ENCODE data around the gene PGF.

The PGF gene

DNA sequence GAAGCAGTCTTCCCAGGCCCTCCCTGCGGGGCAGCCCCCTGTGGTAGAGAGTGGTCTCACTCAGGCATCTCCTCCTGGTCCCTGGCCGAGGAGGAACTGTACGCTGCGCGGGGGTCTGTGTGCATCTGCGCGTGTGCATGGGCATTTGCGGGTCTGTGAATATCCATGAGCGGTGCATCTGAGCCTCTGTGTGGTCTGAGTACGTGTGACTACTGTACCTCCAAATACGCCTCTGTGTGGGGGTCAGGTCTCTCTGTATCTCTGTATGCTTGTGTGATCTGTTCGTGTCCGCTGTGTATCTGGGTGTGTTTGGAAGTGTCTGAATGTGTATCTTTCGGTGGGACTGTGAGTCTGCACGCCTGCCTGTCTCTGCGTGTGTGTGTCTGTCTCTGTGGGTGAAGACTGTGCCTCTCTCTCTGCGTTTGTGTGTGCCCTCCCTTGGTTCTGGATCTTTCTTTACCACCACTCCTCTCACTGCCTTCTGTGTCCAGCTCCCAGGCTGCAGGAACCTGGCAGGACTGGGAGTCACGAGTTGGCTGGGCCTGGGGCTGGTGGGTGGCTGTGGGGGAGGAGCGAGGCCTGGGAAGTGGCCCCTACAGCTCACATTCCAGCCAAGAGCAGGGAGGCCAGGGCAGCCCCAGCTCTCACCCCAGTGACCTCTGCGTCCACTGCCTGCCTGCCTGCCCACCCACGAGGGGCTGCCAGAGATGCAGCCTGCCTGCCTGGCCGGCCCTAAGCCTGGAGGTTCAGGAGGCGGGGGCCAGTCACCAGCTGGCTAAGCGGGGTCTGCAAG, 1.1 kb upstream of the PGF start:
- DNase-seq (ENCODE audit: low spot score), result no peak

DNA sequence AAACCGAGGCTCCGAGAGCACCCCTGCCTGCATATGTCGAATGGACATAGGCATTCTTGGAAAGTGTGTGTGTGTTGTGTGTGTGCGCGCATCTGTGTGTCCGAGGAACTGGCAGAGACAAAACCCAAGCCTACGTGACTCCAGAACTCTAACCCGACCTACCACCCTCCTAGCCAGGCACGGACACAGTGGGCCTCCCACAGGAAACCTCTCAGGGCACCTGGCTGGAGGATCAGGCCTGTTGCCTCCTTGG, 556 bp upstream of the PGF start:
- DNase-seq (ENCODE audit: low spot score), result no peak

DNA sequence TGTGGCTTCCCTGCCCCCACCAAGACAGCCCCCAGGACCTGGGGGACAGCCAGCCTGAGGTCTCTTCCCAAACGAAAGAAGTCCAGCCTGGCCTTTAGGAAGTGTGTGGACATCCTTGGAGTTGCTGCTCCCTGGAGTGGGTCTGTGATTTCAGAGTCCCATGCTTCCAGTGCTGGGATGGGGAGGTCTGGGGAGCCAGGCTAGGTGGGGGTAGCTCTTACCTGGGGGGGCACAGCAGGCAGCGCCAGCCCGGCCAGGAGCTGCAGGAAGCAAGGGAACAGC, 509 bp downstream of the PGF start:
- DNase-seq (ENCODE audit: low spot score), result no peak

DNA sequence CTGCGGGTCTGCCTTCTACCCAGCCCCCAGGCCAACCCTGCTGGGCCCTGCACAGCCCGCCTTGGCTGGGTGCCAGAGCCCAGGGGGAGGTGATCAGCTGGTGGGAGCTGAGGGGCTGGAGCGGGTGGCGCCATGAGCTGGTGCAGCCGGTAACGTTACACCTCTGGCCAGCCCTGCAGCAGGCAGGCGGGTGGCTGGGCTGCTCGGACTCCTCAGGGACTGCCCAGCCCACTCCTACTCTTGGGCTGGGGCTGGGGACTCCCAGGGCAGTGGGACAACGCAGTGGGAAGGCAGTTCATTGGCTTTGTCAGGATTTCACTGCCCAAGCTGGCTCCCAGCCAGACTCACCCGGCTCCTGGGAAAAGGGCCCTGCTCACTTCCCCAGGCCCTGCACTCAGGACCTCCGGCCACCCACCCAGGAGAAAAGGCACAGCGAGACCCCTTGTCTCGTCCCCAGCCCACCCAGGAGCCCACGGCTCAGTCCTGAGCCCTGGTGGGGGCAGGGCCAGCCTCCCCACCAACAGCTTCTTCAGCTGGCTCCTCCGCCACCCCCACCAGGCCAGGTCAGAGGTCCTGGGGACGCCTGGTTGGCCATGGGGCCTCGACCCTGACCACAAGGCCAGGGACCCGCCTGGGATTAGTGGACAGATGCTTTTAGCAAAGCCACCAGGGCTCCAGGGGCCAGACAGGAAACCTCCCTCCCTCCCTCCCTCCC, 1.0 kb downstream of the PGF start:
- DNase-seq (ENCODE audit: low spot score), result no peak

DNA sequence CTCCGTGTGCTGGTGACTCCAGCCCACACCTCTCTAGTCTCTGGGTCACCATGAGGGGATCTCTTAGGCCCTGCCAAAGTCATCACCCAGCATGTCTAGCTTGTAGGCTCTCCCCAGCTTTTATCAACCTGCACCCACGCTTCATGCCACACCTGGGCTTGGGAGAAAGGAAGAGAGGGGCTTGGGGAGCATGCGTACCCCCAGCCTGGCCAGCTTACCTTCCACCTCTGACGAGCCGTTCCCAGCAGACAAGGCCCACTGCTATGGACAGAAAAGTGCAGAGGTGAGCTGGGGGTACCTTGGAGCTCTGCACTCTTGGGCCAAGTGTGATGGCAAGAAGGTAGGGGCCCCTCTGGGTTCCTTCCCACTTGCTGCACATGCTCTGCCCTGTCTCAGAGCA, 1.7 kb downstream of the PGF start:
- no peak for DNase-seq (ENCODE audit: low spot score)

DNA sequence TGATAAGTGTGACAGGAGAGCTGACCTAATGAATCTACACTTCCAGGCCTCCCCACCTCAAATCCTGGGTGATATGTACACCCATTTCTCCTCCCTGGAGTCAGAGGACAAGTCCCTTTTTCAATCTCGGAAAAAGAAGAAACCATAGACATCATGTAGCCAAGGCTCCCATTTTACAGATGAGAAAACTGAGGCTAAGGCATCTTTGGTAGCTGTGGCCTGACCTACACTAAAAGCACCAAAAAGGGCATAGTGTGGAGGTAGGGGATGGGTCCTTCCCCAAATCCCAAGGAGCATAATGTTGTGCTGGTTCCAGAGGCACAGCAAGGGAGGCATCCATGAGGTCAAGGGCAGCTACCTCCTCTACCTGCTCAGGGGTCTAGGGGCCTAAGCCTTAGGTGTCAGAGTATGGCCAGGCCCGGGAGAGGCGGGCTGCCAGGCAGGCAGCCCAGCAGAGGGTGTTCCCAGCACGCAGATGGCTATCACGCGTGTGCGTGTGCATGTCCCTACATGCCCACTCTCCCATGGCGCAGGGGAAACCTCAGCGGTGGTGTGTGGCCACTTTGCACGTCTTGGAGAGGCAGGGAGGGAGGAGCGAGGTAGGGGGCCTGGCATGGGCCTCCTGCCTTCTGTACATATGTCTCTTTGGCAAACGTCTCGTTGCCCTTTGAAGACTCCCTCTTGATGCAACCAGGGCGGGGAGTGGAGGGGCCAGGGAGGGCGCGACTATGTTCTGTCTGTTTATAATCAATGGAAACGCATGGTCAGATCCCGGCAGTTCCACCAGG, 2.5 kb downstream of the PGF start:
- no peak for DNase-seq (ENCODE audit: low spot score)

DNA sequence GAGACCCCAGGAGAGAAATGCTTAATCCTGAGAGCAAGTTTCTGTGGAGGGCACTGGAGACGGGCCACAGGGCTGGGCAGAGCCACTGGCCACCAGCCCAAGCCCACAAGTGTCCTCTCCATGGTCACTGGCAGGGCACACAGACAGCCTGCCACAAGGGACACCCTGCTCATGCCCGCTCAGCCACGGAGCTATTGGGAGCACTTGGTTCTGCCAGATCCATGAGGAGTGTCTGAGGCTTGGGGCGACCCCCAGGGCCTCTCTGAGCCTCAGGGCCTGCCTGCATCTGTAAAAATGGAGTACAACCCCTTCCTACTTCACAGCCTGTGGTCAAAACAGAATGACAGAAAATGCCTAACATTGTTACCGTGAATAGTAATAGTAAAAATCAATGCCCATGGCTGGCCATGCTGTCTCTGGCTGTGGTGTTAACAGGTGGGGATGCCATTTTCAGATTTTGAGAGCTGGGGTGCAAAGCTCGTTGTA, 3.2 kb downstream of the PGF start:
- DNase-seq (ENCODE audit: low spot score), result no peak

DNA sequence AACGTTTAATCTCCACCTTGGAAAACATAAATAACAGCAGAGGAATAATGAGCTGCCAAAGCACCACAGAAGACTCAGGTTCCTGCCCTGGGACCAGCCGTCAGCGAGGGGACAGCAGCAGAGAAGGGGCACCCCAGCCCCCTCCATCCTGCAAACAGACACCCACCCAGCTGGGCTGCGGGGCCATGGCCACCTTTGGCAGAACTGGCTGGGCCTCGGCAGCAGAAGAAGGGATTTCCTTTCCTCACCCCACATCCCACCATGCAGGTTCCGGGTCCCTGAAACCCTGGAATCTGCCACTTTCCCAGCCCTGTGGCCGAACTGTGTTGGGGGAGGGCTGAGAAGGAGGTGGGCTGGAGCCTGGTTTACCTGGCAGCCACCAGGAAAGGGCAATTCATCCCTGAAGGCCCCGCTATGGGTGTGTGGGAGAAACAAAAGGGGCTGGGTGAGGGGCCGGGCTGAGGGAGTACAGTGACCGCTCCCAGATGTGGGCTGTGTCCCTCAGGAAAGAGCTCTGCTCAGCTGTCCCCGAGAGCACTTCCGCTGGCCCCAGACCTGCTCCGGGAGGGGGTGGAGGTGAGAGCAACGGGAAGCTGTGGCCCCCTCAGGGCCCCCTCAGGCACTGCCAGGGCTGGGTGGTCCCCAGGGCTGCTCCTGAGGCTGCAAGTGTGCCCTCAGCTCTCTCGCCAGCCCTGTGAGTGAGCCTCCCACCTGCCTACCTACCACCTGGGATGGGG, 3.8 kb downstream of the PGF start:
- DNase-seq (ENCODE audit: low spot score), result no peak

DNA sequence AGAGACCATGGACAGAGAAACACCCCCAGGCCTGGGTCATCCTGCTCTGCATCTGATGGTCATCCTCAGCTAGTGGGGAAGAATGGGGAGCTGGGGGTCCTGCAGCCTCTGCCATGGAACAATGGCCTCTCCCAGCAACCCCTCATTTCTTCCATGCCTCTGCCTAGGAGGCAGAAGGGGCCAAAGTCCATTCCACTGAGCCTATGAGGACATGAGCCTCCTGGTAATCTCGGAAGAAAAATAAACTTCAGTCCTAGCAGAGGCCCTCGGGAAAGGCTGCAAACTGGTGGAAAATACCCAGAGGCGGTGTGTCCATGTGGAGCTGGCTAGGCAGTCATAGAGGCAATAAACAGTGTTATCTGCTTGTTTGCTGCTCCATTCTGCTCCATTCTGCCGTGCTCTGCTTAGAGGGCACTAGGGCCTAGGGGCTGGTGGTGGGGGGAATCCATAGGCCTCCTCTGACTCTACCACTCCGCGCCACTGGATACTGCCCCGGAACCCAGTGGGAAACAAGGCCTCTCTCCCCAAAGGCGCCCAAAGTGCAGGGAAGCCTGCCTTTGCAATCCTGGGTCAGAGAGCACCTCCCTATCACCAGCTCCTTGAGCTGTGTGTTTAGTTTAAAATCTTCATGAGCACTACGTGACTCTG, 4.5 kb downstream of the PGF start:
- DNase-seq (ENCODE audit: low spot score), result no peak

DNA sequence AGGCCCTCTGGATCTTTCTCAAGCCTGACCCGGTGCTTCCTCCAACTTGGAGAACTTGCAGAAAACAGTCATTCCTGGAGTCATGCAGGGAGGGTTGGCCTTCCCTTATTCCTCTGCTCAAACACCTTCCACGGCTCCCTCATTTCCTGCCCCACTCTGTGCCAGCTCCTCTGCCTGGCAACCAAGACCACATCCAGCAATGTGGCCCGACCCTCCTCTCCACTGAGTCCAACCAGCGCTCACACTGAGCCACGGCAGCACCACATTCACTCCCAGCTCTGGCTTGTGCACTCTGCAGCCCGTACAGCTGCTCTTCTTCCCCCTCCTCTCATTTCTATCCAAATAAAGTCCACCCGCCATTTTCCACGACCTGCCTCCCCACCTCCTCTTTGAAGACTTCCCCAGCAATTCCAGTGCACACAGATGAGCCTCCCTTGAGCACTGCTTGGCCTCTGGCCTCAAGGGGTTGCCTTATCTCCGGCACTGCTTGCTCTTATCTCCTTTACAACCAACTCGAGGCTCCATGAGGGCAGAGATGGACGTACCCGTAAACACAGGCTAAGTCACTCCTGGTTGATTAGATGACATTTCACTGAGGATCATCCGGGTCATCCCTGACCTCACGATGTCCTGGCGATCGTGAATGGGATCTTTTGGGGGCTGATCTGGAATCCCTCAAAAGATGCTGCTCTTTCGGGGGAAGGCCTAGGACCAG, 5.4 kb downstream of the PGF start:
- no peak for DNase-seq (ENCODE audit: low spot score)

DNA sequence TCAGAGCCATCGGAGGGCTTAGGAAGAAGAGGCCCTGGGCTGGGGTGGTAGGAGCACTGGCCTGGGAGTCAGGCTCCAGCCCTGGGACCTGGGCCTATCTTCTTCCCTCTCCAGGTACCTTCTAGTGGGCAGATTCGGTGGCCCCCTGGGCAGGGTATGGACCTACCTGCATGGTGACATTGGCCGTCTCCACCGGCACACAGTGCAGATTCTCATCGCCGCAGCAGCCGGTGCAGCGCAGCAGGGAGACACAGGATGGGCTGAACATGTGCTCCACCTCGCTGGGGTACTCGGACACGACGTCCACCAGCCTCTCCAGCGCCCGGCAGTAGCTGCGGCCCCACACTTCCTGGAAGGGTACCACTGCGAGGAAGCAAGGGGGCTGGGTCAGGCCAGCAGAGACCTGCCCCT, 6.2 kb downstream of the PGF start:
- peak; percentile 61 for DNase-seq (ENCODE audit: low spot score)

DNA sequence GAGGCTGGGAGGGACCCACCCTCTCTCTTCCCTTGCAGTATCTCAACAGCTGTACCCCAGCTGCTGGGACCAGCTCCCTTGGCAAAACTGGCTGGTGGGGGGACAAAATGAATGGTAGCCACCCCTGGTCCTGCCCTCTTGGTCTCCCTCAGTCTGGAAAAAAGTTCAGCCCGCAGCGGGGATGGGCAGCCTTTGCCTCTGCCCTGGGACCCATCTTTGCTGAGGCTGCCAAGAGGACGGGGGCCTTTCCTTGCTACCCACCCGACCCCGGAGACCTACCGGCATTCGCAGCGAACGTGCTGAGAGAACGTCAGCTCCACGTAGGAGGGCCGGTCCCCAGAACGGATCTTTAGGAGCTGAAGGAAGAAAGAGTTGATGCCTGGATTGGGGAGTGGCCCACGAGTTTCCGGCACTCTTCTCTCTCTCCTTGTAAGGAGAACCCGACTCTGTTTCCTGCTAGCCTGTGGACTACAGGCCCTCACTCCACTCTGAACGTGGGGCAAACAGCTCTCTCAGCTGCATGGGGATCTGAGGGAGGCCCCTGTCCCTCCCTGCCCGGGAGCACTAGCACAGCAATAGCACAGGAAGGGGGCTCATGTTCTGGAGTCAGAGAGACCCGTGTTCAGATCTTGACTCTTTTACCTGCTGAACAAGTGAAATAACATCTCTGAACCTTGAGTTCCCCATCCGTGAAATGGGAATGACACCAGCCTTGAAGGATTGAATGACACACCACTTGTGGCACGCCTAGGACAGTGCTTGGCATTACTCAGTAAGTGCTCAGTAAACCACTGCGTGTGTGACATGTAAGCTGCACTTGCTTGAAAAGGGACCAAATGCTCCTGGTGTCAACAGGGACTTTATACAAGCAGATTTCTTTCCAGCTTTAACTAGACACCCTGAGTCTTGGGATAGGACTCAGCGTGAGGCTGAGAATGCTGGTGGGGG, 6.9 kb downstream of the PGF start:
- peak; percentile 54 for DNase-seq (ENCODE audit: low spot score)

DNA sequence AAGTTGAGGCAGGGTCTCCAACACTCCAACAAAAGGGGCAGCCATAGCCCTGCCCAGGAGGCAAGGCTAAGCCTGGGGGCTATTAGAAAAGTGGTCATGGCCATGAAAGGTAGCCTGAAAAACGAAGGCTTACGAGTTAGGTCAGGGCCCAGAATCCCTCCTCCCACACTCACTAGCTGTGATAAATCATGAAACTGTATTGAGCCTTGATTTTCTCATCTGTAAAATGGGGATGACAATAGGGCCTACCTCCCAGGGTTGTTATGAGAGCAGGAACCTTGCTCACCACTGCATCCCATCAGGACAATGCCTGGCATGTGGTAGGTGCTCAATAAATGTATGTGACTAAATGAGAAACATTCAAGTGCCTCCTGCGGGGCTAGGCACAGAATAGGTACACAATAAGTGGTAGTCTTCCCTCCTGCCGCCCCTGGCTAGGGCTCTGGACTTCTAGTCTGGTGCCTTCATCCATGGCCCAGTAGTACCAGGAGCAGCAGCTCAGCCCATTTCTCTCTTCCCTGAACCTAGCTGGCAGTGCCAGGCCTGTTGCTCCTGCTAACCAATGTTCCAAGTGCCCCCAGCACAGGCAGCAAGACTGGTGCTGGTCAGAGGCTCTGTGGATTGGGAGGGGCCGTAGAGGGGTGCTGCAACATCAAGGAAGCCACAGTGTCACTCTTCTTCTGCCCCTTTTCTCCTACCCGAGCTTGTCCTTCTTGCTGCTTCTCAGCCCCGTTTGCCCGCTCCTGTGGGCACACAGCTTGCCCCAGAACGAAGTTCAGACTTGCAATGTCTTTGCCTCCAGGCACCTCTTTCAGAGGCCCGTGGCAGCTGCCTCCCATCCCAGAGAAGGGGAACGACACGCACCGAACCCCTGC, 7.8 kb downstream of the PGF start:
- peak; percentile 47 for DNase-seq (ENCODE audit: low spot score)

DNA sequence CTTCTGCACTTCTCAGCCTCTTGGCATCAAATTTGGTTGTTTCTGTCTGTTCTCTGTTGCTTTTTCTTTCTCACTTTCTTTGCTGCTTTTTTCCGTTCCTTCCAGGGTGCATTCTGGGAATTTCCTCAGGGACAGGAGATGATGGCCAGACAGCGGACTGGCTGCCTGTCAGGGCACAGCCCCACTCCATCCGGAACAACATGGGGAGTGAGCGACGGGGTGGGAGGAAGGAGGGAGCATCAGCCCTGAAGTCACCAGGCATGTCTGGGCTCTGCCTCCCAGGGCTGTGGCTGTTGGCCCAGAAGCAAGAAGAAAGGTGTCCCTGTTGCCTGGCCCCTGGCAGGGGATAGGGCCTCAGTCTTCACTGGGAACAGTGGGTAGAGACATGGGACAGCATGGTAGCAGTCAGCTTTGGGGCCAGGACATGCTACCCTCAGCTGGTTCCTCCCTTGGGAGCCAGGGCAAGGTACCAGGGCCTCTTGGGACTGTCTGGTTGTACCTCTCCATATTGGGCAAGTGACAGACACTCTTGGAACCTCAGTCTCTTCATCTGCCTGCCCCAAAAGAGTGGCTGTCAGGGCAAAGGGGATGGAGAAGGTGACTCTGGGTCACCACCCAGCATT, 8.6 kb downstream of the PGF start:
- DNase-seq (ENCODE audit: low spot score), result no peak

DNA sequence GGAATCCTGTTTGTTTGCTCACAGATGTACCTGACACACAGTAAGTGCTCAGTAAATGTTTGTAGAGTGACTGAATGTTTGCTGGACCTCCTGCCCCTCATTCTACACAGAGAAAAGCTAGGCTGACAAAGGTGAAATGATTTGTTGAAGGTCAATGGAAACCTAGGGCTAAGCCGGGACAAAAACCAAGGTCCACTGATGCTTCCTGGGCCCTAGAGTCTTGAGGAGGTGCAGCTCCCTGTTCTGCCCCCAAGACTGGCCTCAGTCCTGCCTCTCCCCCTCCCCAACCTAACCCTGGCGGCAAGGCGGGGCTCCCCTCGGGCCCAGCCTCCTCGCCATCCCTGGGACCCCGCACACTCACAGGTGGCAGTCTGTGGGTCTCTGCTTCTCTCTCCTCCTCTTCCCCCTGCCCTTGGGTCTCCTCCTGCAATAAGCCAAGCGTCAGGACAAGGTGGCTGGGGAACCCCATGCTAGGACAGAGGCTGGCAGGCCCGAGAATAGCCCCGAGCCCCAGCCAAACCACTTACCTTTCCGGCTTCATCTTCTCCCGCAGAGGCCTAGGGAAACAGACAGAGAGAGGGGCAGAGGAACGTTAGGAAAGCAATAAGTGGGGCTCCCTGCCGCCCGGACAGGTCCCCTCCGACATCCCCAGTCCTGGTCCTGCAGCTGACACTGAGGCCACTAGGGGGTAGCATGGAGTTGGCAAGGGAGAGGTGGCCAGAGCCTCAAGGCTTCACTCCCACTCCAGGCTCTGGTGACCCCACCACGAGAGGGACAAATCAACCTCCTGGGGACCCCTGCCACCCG, 9.3 kb downstream of the PGF start:
- peak; percentile 81 for DNase-seq (ENCODE audit: low spot score)

DNA sequence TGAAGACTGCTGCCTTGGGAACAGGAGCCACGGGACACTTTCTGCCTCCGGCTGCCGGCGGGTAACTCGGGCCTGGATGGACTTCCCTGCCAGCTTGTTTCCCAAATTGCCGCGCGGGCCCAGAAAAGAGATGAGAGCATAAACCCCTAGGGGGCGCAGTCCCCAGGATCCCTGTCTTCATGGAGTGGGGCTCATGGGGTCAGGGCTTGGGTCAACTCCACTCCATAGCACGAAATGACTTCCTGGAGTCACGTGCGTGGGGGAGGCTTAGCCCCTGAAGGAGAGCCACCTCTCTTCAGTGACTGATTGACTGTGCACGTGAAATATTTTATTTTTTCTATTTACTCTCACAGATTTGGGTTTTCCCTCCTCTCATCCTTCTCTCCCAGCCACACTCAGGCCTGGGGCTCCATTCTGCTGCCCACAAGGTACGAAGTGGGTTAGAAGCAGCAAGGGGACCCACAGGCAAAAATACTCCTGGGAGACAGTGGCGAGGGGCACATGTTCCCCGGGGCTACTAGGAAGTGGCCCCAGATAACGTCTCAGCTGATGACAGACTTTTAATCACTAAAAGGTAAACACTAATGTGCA, 10.0 kb downstream of the PGF start:
- DNase-seq (ENCODE audit: low spot score), result peak; percentile 50

DNA sequence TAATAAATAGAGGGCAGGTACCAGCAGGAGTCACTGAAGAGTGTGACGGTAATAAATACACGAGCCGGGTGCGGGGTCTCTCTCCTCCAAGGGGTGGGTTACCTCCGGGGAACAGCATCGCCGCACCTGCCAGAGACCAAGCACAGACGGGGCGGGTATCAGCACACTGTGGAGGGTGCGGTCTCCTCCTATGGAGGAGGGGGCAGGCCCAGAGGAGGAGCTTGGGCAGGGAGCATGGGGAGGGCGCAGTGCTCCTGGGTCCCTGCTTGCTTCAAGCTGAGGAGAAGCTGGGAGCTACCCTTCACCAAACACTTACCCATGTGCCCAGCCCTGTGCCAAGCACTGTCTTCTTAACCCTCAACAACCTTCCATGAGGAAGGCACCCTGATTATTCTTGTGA, 12.8 kb downstream of the PGF start:
- DNase-seq (ENCODE audit: low spot score), result no peak

DNA sequence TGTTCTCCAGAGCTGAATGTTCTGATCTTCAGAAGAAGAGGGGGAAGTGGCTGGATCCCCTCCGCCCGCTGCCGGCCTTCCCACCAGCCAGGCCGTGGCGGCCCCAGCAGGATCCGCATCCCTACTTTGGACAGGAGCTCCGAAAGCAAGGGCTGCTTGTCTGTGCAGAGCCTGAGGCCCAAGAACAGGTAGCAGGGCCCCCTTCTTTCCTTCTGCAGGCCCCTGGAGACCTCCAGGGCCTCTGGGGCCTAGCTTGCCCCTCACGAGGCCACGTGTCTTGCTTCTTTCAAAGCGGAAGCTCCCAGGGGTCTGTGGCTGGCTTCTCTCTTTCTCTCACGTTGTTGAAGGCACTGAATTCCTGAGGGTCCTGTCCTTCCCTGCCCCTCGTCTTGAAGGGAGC, 13.2 kb downstream of the PGF start:
- DNase-seq (ENCODE audit: low spot score), result no peak
